T47D (cell line): ENCODE measurements around the gene DDX43.
A peak's percentile ranks its signal among the peaks of the same experiment; 100 is the strongest.
"Not testable (repeated sequence)": the region's sequence is repeated elsewhere in the genome, so short reads cannot be mapped to it uniquely, and the experiment has no call there.

ENCODE experiments used
- DNase-seq, 2 experiments: peaks; one replicate each; pipeline versions ENCODE4 v3.0.0 to v3.0.0-alpha.2; 2011 to 2012; ENCODE audit warnings: low read depth in 1 of 2, low spot score in 1 of 2
- JUND ChIP-seq: IDR thresholded peaks from 2 replicates; pipeline ENCODE4 v1.6.1; 2012; ENCODE audit warnings: low read depth
- in situ Hi-C: cut with HindIII; loops from 2 replicates; pipeline ENCODE4 v1.10.0; 2016; ENCODE audit warnings: low sequenced_read_pairs, low pct_unique_long_range_greater_than_20kb

DDX43 gene

DNA sequence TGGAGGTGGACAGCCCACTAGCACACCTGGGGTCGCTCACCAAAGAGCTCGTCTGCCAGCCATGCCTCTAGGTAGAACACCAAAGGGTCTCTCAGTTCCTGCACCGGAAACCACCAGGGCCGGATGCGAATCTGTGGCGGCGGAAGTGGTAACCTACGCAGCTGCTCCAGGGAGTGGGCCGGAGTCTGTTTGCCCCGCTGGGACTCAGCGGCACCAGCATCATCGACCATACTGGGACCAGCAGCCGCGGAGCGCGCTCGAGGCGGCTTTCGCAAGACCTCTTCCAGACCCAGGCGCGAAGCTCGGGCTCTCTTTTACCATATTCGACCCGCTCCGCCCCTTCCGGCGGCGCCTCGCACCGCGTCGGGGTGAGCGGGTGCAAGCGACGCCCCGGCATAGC, 25.1 kb upstream of the DDX43 start, which contains the start of gene OOEP:
TSS of gene OOEP (minus strand) at position 335 of the 400 bp plus-strand sequence. CDS start at position 230, 105 bp downstream.
- no peak for TF ChIP-seq JUND
- in situ Hi-C loops: no loop called here
- no peak for DNase-seq

DNA sequence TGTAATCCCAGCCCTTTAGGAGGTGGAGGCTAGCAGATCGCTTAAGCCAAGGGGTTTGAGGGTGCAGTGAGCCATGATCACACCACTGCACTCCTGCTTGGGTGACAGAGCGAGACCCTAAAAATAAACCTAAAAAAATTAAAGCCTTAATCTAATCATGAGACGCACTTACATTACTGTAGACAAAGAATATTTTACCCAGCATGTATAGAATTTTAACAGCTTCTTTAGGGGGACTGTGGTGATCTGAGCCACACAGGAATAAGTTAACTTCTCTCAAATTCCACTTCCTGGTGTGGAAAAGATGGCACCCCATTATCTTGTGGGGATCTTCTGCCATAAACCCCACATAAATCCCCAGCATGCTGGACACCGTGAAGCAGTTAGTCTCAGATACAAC, 22.6 kb upstream of the DDX43 start:
- no peak for DNase-seq
- no peak for TF ChIP-seq JUND
- in situ Hi-C loops: no loop called here

DNA sequence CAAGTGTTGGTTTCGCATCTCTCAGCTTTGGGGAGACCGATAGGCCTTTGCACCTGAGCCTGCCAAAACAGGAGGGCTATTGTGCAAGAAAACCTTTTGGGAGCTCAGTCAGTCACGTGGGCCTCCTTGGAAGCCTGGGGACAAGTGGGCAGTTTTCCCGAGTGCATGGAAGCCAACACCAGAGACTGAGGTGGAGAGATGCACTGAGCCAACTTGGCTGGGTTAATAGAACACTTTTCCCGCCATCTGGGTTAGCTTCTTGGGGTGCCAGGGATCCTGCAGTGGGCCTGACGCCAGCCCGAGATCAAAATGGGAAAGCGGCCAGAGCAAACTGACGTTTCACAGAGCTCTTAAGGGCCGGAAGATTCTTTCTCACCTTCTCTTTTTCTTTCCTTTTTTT, 22.1 kb upstream of the DDX43 start:
- no peak for TF ChIP-seq JUND
- in situ Hi-C loops: no loop called here
- DNase-seq: no peak

DNA sequence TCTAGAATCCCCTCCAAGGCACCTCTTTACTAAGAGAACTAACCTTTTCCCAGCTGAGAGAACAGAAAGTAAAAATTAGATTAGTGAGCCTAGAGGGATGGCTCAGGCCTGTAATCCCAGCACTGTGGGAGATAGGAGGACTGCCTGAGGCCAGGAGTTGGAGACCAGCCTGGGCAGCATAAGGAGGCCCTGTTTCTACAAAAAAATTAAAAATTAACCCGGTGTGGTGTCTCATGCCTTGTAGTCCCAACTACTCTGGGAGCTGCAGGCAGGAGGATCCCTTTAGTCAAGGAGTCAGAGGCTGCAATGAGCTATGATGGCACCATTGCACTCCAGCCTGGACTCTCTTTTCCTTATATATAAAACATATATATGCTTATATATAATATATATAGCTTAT, 19.4 kb upstream of the DDX43 start:
- TF ChIP-seq JUND: no peak
- in situ Hi-C loops: no loop called here
- no peak for DNase-seq

DNA sequence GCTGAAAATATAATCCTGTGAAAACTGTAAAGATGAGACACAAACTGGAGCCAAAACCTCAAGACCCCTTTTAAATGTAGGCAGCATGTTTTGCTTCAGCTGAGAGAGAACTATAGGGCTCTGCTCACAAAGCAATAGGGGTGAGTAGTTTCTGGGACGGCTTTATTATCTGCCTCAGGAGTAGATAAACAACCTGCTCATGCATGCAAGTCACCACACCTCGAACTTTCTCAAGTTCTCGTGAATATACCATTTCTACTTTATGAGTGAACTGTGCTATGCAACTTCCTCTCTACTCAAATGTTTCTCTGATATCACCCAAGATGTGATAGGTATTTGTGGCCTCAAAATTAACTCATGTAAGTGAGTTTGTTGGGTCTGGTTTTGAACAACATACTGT, 17.4 kb upstream of the DDX43 start:
- TF ChIP-seq JUND: no peak
- in situ Hi-C loops: no loop called here
- no peak for DNase-seq

DNA sequence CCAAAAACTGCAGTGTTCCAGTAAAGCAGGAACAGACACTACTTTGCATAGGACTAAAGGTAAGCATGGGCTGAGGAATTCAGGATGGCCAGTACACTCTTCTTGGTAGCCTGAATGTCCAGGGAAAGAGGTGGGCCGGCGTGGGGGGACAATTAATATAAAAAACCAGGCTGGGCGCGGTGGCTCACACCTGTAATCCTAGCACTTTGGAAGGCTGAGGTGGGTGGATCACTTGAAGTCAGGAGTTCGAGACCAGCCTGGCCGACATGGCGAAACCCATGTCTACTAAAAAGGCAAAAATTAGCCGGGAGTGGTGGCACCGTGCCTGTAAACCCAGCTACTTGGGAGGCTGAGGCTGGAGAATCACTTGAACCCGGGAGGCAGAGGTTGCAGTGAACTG, 13.1 kb upstream of the DDX43 start:
- in situ Hi-C loops, DNase-seq: not testable (repeated sequence)

DNA sequence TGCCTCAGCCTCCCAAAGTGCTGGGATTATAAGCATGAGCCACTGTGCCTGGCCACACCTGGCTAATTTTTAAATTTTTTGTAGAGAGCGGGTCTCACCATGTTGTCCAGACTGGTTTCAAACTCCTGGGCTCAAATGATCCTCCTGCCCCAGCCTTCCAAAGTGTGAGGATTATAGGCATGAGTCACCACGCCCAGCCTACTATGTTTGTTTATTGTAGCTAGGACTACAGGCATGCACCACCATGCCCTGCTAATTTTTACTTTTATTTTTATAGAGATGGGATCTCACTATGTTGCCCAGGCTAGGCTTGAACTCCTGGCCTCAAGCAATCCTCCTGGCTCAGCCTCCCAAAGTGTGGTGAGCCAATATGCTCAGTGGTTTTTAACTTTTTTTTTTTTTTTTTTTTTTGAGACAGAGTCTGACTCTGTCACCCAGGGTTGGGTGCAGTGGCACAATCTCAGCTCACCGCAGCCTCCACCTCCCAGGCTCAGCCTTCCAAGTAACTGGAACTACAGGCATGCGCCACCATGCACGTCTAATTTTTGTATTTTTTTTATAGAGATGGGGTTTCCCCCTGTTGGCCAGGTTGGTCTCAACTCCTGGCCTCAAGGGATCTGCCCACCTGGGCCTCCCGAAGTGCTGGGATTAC, 12.0 kb upstream of the DDX43 start:
- in situ Hi-C loops: no loop called here
- peak in 1 of 2 experiments; percentile 2 for DNase-seq
- TF ChIP-seq JUND: no peak

DNA sequence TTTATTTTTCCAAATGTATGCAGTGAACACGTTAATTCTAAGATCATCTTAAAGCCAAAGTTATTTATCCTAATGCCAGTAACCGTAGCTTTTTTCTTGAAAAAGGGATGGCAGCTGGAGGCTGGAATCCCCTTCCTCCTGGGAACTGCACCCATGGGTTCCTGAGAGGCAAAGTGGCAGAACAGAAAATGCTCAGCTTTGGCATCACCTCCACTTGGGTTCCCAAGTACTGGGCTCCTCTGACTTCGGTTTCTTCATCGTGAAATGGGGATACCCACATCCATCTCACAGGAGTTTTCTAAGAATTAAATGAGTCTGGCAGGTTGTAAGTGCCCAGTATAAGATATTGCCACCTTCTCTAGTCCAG, 6.2 kb upstream of the DDX43 start:
- no peak for DNase-seq
- TF ChIP-seq JUND: no peak
- in situ Hi-C loops: no loop called here

DNA sequence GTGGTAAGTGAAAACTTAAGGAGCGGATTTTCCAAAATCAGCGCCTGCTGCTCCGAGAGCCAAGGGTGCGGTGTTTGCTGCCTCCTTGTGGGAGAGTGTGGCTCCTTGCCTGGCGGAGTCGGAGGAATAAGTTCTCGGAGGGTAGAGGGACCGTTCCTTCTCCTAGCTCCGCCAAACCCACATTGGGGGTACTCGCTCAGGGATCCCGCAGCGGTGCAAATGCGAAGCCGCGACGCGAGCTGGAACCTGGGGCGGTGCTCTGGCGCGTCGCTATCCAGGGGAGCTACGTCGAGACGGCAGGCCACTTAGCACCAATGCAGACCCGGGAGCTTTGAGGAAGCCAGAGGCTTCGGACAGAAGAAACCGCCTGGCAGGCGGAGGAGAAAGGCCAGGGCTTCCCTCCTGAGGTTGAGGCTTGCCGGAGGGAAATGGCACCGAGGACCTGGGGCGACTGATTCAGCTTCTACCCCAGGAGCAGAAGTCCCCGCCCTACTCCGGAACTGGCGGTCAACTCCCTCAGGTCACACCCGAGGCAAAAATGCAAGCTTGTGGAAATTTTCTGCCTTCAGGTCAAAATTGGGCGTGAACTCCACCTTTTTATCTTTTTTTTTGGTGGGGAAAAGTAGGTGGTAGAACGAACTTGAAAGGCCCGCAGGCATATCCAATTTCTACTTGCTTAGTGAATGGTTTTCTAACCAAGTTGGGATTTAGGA, 5.7 kb upstream of the DDX43 start:
- TF ChIP-seq JUND: no peak
- in situ Hi-C loops: no loop called here
- DNase-seq: peak; percentile 35 to 66

DNA sequence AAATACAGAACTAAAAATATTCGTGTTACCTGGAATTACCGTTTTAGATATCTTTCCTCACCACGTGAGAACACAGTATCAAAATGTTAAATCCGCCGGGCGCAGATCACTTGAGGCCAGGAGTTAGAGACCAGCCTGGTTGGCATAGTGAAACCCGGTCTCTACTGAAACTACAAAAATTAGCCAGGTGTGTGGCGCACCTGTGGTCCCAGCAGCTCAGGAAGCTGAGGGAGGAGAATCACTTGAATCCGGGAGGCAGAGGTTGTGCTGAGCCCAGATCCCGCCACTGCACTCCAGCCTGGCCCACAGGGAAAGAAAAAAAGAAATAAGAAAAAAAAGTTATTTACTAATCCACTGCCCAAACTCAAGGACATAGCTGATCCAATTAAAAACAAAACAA, 4.8 kb upstream of the DDX43 start:
- DNase-seq: no peak
- in situ Hi-C loops: no loop called here
- no peak for TF ChIP-seq JUND

DNA sequence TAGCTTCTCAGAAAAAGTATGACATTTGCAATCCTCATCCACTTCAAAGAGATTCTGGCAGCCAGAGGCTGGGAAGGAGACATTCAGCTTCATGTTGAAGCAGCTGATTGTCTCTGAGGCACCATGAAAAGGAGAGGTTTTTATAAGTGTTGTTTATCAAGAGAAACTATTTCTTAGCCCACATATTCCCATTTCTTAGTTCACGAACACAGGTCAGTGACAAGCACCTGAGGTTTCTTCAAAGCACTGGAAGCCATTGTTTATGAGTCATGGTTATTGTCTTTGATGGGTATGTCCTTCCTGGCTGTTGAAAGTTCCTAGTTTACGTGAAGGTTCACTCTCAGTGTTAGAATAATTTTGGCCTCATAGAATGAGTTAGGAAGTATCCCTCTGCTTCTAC, 3.0 kb upstream of the DDX43 start:
- TF ChIP-seq JUND: no peak
- in situ Hi-C loops: no loop called here
- DNase-seq: no peak

DNA sequence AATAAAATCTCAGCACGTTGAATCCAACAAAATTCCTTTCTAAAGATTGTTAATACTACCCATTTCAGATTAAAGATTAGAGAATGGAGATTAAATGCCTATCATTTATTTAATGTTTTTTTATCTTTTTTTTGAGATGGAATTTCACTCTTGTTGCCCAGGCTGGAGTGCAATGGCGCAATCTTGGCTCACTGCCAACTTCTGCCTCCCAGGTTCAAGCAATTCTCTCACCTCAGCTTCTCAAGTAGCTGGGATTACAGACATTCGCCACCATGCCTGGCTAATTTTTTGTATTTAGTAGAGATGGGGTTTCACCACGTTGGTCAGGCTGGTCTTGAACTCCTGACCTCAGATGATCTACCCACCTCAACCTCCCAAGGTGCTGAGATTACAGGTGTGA, 2.4 kb upstream of the DDX43 start:
- in situ Hi-C loops, DNase-seq: not testable (repeated sequence)

DNA sequence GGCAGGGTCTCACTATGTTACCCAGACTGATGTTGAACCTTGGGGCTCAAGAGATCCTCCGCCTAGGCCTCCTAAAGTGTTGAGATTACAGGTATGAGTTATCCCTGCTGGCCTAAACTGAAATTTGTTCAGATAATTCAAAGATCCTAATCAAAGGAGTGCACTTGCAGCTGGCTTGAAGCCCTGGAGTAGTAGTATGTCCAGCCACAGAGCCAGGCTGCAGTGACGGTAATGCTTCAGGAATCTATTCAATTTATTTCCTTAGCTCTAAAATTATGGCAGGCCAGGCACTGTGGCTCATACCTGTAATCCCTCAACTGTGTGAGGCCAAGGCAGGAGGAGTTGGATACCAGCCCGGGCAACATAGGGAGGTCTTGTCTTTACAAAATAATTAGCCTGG, 1.4 kb upstream of the DDX43 start:
- in situ Hi-C loops: no loop called here
- TF ChIP-seq JUND: no peak
- DNase-seq: no peak

DNA sequence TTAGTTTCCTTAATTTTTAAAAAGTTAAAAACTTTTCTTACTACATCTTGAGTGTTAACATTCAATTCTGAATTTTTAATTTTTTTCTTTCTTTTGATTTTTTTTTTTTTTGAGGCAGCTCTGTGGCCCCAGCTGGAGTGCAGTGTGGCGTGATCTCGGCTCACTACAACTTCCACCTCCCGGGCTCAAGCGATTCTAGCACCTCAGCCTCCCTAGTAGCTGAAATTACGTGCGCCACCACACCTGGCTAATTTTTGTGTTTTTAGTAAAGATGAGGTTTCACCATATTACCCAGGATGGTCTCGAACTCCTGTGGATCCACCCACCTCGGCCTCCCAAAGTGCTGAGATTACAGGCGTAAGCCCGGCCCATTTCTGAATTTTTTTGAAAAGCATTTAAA, 1.2 kb downstream of the DDX43 start:
- in situ Hi-C loops: no loop called here
- no peak for TF ChIP-seq JUND
- DNase-seq: no peak
